Measurements from ENCODE around the gene TRAPPC8. TPM values are rescaled to one million over a fixed set of nuclear protein-coding genes. Genes with fewer than 3 reads are reported as not detected.
A peak's percentile ranks its signal among the peaks of the same experiment; 100 is the strongest.
"Not testable (repeated sequence)": the region's sequence is repeated elsewhere in the genome, so short reads cannot be mapped to it uniquely, and the experiment has no call there.

Gene TRAPPC8
- total RNA-seq, 2 donors from 2014 or later, result 27.2 to 33.8 TPM

GRCh38 chr18:31825772-31826171, 117.2 kb downstream of the TRAPPC8 start:
- H3K27ac ChIP-seq, result no peak overlapping the region
- no peaks in the 10 kb centered on the region for H3K4me1 ChIP-seq
- no peak for TF ChIP-seq CTCF (IDR thresholded peaks at IDR 0.05)
- H3K36me3 ChIP-seq, result peaks cover 21% of the 10 kb centered on the region
- no peaks in the 10 kb centered on the region for H3K9me3 ChIP-seq
- no peaks in the 10 kb centered on the region for H3K27me3 ChIP-seq
- no peak overlapping the region for H3K4me3 ChIP-seq
- no peak for DNase-seq (ENCODE audit: low spot score)

GRCh38 chr18:31821545-31822171, 121.3 kb downstream of the TRAPPC8 start:
- no peaks in the 10 kb centered on the region for H3K36me3 ChIP-seq
- no peak overlapping the region for H3K27ac ChIP-seq
- no peak for DNase-seq (ENCODE audit: low spot score)
- H3K9me3 ChIP-seq, result no peaks in the 10 kb centered on the region
- no peaks in the 10 kb centered on the region for H3K4me1 ChIP-seq
- no peak overlapping the region for H3K4me3 ChIP-seq
- no peaks in the 10 kb centered on the region for H3K27me3 ChIP-seq
- TF ChIP-seq CTCF (IDR thresholded peaks at IDR 0.05), result no peak

- H3K4me1 ChIP-seq, result no peaks in the 10 kb centered on the region
- DNase-seq (ENCODE audit: low spot score), result no peak
- no peak overlapping the region for H3K27ac ChIP-seq
- TF ChIP-seq CTCF (IDR thresholded peaks at IDR 0.05), result no peak
- no peaks in the 10 kb centered on the region for H3K36me3 ChIP-seq
- H3K9me3 ChIP-seq, result no peaks in the 10 kb centered on the region
- no peak overlapping the region for H3K4me3 ChIP-seq
- H3K27me3 ChIP-seq, result no peaks in the 10 kb centered on the region
These were observed 123.1 kb downstream of the TRAPPC8 start for GRCh38 chr18:31819925-31820229.

- no peak overlapping the region for H3K4me3 ChIP-seq
- no peaks in the 10 kb centered on the region for H3K27me3 ChIP-seq
- peak; percentile 49 to 75 for TF ChIP-seq CTCF (IDR thresholded peaks at IDR 0.05)
- H3K4me1 ChIP-seq, result no peaks in the 10 kb centered on the region
- H3K9me3 ChIP-seq, result no peaks in the 10 kb centered on the region
- no peaks in the 10 kb centered on the region for H3K36me3 ChIP-seq
- no peak overlapping the region for H3K27ac ChIP-seq
- DNase-seq (ENCODE audit: low spot score), result no peak
These were observed 123.6 kb downstream of the TRAPPC8 start for GRCh38 chr18:31819106-31819924.

GRCh38 chr18:31814132-31814531, 128.8 kb downstream of the TRAPPC8 start:
- TF ChIP-seq CTCF (IDR thresholded peaks at IDR 0.05), result no peak
- DNase-seq (ENCODE audit: low spot score), result no peak
- no peaks in the 10 kb centered on the region for H3K4me1 ChIP-seq

GRCh38 chr18:31810336-31811130, 132.4 kb downstream of the TRAPPC8 start:
- DNase-seq (ENCODE audit: low spot score); H3K4me3 ChIP-seq; H3K27ac ChIP-seq; H3K4me1 ChIP-seq; H3K9me3 ChIP-seq; H3K36me3 ChIP-seq; H3K27me3 ChIP-seq: not testable (repeated sequence)

More at GRCh38 chr18:31814132-31814531, 128.8 kb downstream of the TRAPPC8 start:
- no peaks in the 10 kb centered on the region for H3K36me3 ChIP-seq
- no peak overlapping the region for H3K27ac ChIP-seq
- no peaks in the 10 kb centered on the region for H3K27me3 ChIP-seq
- H3K4me3 ChIP-seq, result no peak overlapping the region
- no peaks in the 10 kb centered on the region for H3K9me3 ChIP-seq

GRCh38 chr18:31809049-31809448, 133.9 kb downstream of the TRAPPC8 start:
- not testable (repeated sequence) for DNase-seq (ENCODE audit: low spot score); H3K36me3 ChIP-seq; H3K9me3 ChIP-seq; H3K4me1 ChIP-seq; H3K4me3 ChIP-seq; H3K27ac ChIP-seq; H3K27me3 ChIP-seq
